HUES48 (cell line): ENCODE results near the gene PPP1R16B.

Source experiments
- H3K27ac ChIP-seq: one replicate; pipeline ENCODE4 v1.7.0; 2013; ENCODE audit warnings: low read depth, low read length, inconsistent platforms
- H3K27me3 ChIP-seq: 2 replicates; pipeline ENCODE4 v1.6.1; 2013; ENCODE audit warnings: mild to moderate bottlenecking, low read length; ENCODE audit not compliant: control insufficient read depth, insufficient read depth
- H3K36me3 ChIP-seq: 2 replicates; pipeline ENCODE4 v1.6.1; 2013; ENCODE audit warnings: low read length; ENCODE audit not compliant: control insufficient read depth, insufficient read depth
- H3K4me1 ChIP-seq: 2 replicates; pipeline ENCODE4 v1.6.1; 2013; ENCODE audit warnings: mild to moderate bottlenecking, low read length; ENCODE audit not compliant: control insufficient read depth, insufficient read depth
- H3K4me3 ChIP-seq: 2 replicates; pipeline ENCODE4 v1.5.1; 2013; ENCODE audit warnings: mild to moderate bottlenecking, low read depth, low read length
- H3K9ac ChIP-seq: 2 replicates; pipeline ENCODE4 v1.6.1; 2013; ENCODE audit warnings: mild to moderate bottlenecking, low read depth, low read length, moderate library complexity
- H3K9me3 ChIP-seq: 2 replicates; pipeline ENCODE4 v1.6.1; 2013; ENCODE audit warnings: low read length; ENCODE audit not compliant: control insufficient read depth, insufficient read depth

The PPP1R16B gene

GRCh38 chr20:38937000-38937399, 131.5 kb downstream of the PPP1R16B start:
- no peak overlapping the region for H3K4me3 ChIP-seq

DNA sequence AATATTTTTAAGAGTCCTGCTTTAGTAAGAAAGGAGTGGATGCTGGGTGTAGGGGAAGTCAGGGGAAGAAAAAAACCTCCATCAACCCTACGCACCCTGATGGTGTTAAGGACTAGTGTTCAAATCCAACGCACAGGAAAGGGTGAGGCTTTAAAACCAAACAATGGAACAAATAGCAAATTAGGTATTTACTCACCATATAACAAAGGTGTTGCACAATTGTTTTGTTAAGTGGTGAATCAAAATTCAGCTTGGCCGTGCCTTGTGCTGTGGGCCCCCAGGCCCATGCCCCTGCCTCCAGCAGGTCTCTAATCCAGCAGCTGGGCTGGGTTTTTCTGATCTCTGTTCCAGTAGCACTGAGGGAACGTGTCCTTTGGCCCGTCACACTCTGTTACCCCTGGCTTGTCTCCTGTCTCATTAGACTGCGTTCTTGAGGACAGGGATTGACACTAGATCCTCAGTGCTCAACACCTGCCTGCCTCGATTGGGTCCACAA, 132.5 kb downstream of the PPP1R16B start:
- Histone ChIP-seq H3K27me3 (no peaks in the 10 kb centered on the region), H3K9ac (no peak overlapping the region), H3K27ac (no peak overlapping the region), H3K36me3 (peaks cover 58% of the 10 kb centered on the region), H3K9me3 (no peaks in the 10 kb centered on the region), H3K4me1 (no peaks in the 10 kb centered on the region), H3K4me3 (no peak overlapping the region)

More at GRCh38 chr20:38937000-38937399, 131.5 kb downstream of the PPP1R16B start:
- H3K9ac ChIP-seq: no peak overlapping the region
- no peaks in the 10 kb centered on the region for H3K9me3 ChIP-seq
- no peaks in the 10 kb centered on the region for H3K4me1 ChIP-seq
- peaks cover 48% of the 10 kb centered on the region for H3K36me3 ChIP-seq
- H3K27ac ChIP-seq: no peak overlapping the region
- no peaks in the 10 kb centered on the region for H3K27me3 ChIP-seq

GRCh38 chr20:38939686-38940085, 134.2 kb downstream of the PPP1R16B start:
- Histone ChIP-seq H3K4me3 (no peak overlapping the region), H3K27ac (no peak overlapping the region), H3K36me3 (peaks cover 68% of the 10 kb centered on the region), H3K9ac (no peak overlapping the region), H3K27me3 (no peaks in the 10 kb centered on the region), H3K4me1 (no peaks in the 10 kb centered on the region), H3K9me3 (no peaks in the 10 kb centered on the region)

DNA sequence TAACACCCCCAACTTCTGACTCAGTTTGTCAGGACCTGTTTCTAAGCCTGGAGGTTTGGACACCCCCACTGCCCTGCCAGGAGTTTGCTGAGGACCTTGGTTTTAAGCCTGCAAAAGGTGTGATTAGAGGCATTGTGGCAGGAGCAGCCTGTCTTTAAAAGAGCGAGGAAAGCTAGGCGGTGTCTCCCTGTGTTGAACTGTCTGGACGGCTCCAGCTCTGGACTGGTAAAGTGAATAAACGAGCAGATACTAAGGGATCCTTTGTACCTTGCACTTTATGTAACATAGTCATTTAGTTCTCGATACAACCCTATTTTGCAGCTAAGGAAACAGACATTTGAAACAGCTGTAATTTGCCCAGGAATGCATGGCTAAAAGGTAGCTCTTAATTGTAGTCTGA, 135.1 kb downstream of the PPP1R16B start:
- H3K9me3 ChIP-seq: no peaks in the 10 kb centered on the region
- no peaks in the 10 kb centered on the region for H3K4me1 ChIP-seq
- H3K27ac ChIP-seq: no peak overlapping the region
- no peaks in the 10 kb centered on the region for H3K27me3 ChIP-seq
- peaks cover 72% of the 10 kb centered on the region for H3K36me3 ChIP-seq
- H3K9ac ChIP-seq: no peak overlapping the region
- H3K4me3 ChIP-seq: no peak overlapping the region

GRCh38 chr20:38941726-38942389, 136.4 kb downstream of the PPP1R16B start:
- Histone ChIP-seq H3K36me3 (peaks cover 75% of the 10 kb centered on the region), H3K27me3 (no peaks in the 10 kb centered on the region), H3K4me1 (no peaks in the 10 kb centered on the region)

GRCh38 chr20:38945012-38945411, 139.5 kb downstream of the PPP1R16B start:
- peaks cover 85% of the 10 kb centered on the region for H3K36me3 ChIP-seq

More at GRCh38 chr20:38941726-38942389, 136.4 kb downstream of the PPP1R16B start:
- H3K27ac ChIP-seq: no peak overlapping the region
- H3K9ac ChIP-seq: no peak overlapping the region
- H3K9me3 ChIP-seq: no peaks in the 10 kb centered on the region
- H3K4me3 ChIP-seq: no peak overlapping the region

GRCh38 chr20:38946836-38947235, 141.3 kb downstream of the PPP1R16B start:
- Histone ChIP-seq H3K27ac (no peak overlapping the region), H3K9ac (no peak overlapping the region), H3K4me3 (no peak overlapping the region), H3K27me3 (no peaks in the 10 kb centered on the region), H3K4me1 (no peaks in the 10 kb centered on the region), H3K9me3 (no peaks in the 10 kb centered on the region), H3K36me3 (peaks cover 90% of the 10 kb centered on the region)

More at GRCh38 chr20:38945012-38945411, 139.5 kb downstream of the PPP1R16B start:
- Histone ChIP-seq H3K27ac (no peak overlapping the region), H3K4me3 (no peak overlapping the region), H3K4me1 (no peaks in the 10 kb centered on the region), H3K9me3 (no peaks in the 10 kb centered on the region), H3K27me3 (no peaks in the 10 kb centered on the region), H3K9ac (no peak overlapping the region)

- H3K36me3 ChIP-seq: peaks cover 90% of the 10 kb centered on the region
- H3K4me1 ChIP-seq: no peaks in the 10 kb centered on the region
- H3K27me3 ChIP-seq: no peaks in the 10 kb centered on the region
- no peak overlapping the region for H3K27ac ChIP-seq
- no peaks in the 10 kb centered on the region for H3K9me3 ChIP-seq
- no peak overlapping the region for H3K9ac ChIP-seq
- no peak overlapping the region for H3K4me3 ChIP-seq
Observed at GRCh38 chr20:38947931-38948362, 142.4 kb downstream of the PPP1R16B start.

DNA sequence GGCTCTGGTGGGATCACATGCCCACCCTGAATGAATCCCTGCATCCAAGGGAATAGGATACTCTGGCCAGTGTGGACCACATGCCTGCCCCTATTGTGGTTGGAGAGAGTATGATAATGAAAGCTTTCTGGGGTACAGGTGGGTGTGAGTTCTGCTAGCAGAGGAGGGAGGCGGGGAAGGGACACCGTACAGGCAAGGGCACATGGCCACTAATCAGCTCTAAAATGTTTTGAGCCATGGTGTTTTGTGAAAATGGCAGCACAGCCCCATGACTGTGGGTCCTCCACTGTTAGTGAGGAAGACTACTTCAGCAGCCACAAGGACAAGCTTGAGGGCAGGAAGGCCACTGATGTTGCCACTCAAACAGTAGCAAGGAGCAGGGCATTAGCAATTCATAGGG, 144.8 kb downstream of the PPP1R16B start:
- no peaks in the 10 kb centered on the region for H3K9me3 ChIP-seq
- no peak overlapping the region for H3K4me3 ChIP-seq

GRCh38 chr20:38951611-38952010, 146.1 kb downstream of the PPP1R16B start:
- Histone ChIP-seq H3K9ac (no peak overlapping the region), H3K36me3 (peaks cover 70% of the 10 kb centered on the region), H3K27ac (no peak overlapping the region), H3K27me3 (no peaks in the 10 kb centered on the region), H3K4me3 (no peak overlapping the region), H3K4me1 (no peaks in the 10 kb centered on the region), H3K9me3 (no peaks in the 10 kb centered on the region)

More for the DNA sequence above, 144.8 kb downstream of the PPP1R16B start:
- Histone ChIP-seq H3K4me1 (no peaks in the 10 kb centered on the region), H3K9ac (no peak overlapping the region), H3K36me3 (peaks cover 81% of the 10 kb centered on the region), H3K27me3 (no peaks in the 10 kb centered on the region), H3K27ac (no peak overlapping the region)

DNA sequence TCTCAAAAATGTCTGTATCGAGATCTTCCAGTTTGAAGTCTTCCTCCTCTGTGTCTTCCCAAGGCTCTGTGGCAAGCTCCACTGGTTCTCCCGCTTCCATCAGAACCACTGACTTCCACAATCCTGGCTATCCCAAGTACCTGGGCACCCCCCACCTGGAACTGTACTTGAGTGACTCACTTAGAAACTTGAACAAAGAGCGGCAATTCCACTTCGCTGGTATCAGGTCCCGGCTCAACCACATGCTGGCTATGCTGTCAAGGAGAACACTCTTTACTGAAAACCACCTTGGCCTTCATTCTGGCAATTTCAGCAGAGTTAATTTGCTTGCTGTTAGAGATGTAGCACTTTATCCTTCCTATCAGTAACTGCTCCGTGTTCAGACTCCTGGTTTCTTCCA, 146.7 kb downstream of the PPP1R16B start:
- no peak overlapping the region for H3K27ac ChIP-seq
- no peaks in the 10 kb centered on the region for H3K4me1 ChIP-seq
- H3K9ac ChIP-seq: no peak overlapping the region
- H3K4me3 ChIP-seq: no peak overlapping the region
- H3K27me3 ChIP-seq: no peaks in the 10 kb centered on the region
- H3K9me3 ChIP-seq: no peaks in the 10 kb centered on the region
- H3K36me3 ChIP-seq: peaks cover 64% of the 10 kb centered on the region
